Lower leg skin (tissue), 4 donors: ENCODE results near the gene CAMK2D. TPM values are rescaled to one million over a fixed set of nuclear protein-coding genes. Genes with fewer than 3 reads are reported as not detected.

Source experiments
- DNase-seq, 2 donors: peaks; one replicate each; pipeline ENCODE4 v3.0.0-alpha.2; 2019; ENCODE audit warnings: low spot score in 2 of 2
- H3K4me3 ChIP-seq: fragments of 200-600 bp; sonication (generic); 2 replicates; pipeline ENCODE4 v1.5.1; 2017; ENCODE audit warnings: mild to moderate bottlenecking, low read depth; ENCODE audit not compliant: poor library complexity, severe bottlenecking
- POLR2A ChIP-seq, 2 donors: fragments of 450-650 bp; IDR thresholded peaks; one replicate each; pipeline ENCODE4 v1.6.1; 2016 to 2017; ENCODE audit warnings: antibody characterized with exemption in 2 of 2, mild to moderate bottlenecking in 1 of 2, moderate library complexity in 1 of 2
- WGBS, 2 donors: methylation state at CpG; one replicate each; pipeline ENCODE4 v1.1.5; 2018; 5-methylcytosine and 5-hydroxymethylcytosine counted together
- intact Hi-C: fragments of 100-400 bp; cut with DNase I; formaldehyde crosslinking; loops from one replicate; pipeline ENCODE4 v1.15.0; 2023; ENCODE audit warnings: low total_unique reads
- total RNA-seq, 4 donors: library from RNA; depleted of rRNA; stranded (reverse); fragments of >200 nt; gene quantifications; one replicate each; pipeline ENCODE4 v1.1.0, GENCODE V29; 2016
- TF ChIP-seq, protein P1 (sequence below), 3 donors: fragments of 450-650 bp; IDR thresholded peaks; one replicate each; pipeline ENCODE4 v1.5.1; 2016; ENCODE audit warnings: antibody characterized with exemption in 3 of 3, mild to moderate bottlenecking in 3 of 3, moderate library complexity in 2 of 3

CAMK2D gene
- total RNA-seq, 4 donors from 2014 or later = 25.2 to 40.7 (median 32.7) TPM

DNA sequence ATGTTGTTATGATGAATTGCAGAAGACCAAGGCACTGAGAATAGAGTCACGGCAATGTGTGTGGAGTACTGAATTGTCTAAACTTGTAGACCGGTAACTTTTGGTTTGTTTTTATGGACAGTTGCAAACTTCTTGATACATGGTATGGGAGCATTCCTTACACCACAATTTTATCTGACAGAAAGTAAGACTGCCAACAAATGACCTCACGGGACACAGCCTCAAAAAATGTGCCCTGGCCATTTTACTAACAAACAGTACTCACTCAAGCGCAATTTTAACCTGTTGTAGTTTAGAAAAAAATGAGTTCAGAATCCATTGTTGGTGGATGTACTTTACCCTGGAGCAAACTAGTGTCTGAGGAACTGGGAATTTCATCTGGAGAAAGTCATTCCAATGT lies 321.2 kb downstream of the CAMK2D start:
- H3K4me3 ChIP-seq = no peak overlapping the region
- TF ChIP-seq POLR2A (IDR thresholded peaks at IDR 0.05) = no peak
- TF ChIP-seq, protein P1, sequence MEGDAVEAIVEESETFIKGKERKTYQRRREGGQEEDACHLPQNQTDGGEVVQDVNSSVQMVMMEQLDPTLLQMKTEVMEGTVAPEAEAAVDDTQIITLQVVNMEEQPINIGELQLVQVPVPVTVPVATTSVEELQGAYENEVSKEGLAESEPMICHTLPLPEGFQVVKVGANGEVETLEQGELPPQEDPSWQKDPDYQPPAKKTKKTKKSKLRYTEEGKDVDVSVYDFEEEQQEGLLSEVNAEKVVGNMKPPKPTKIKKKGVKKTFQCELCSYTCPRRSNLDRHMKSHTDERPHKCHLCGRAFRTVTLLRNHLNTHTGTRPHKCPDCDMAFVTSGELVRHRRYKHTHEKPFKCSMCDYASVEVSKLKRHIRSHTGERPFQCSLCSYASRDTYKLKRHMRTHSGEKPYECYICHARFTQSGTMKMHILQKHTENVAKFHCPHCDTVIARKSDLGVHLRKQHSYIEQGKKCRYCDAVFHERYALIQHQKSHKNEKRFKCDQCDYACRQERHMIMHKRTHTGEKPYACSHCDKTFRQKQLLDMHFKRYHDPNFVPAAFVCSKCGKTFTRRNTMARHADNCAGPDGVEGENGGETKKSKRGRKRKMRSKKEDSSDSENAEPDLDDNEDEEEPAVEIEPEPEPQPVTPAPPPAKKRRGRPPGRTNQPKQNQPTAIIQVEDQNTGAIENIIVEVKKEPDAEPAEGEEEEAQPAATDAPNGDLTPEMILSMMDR (IDR thresholded peaks at IDR 0.05) = no peak
- 94 to 95% methylated on average over 4 of the region's 4 CpGs for WGBS, 2 donors
- no peak for DNase-seq
- intact Hi-C loops = no loop called here

DNA sequence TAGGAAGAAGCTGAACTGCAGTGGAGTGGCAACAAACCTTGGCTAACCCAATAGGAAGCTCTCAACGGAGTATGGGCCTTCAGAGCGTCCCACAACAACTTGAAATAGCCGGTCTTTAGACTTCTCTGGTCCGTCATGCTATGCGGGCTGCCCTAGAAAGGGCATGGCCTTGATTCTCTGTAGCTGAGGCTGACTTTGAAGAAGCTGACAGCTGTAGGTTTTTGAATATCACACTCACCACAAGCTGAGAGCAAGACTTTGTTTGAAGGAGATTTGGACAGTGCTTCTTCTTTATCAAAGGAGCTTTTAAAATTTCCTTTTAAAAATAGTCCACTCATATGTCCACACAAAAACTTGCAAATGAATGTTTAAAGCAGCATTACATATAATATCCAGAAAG lies 322.9 kb downstream of the CAMK2D start:
- intact Hi-C loops = no loop called here
- DNase-seq = no peak
- WGBS, 2 donors = 92 to 97% methylated on average over 5 of the region's 5 CpGs
- no peak overlapping the region for H3K4me3 ChIP-seq
- TF ChIP-seq POLR2A (IDR thresholded peaks at IDR 0.05) = no peak
- TF ChIP-seq, protein P1 (IDR thresholded peaks at IDR 0.05) = no peak

DNA sequence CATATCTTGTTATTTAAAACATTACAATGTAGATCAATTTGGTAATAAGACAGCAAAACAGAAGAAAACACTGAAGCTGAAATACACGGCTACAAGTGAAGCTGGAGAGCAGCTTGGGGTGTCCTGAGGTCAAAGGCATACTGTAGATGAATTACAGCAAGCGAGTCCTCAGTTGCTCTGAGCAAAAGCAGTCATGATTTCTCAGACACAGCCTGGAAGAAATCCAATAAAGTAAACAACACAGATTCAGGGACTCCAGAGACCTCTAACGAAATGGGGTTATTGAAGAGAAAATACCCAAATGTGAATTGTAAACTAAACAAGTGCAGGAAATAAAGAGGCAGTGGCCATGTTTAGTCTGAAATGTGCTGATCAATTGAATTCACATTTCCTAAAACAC lies 324.4 kb downstream of the CAMK2D start:
- no peak overlapping the region for H3K4me3 ChIP-seq
- TF ChIP-seq, protein P1 (IDR thresholded peaks at IDR 0.05) = no peak
- WGBS, 2 donors = 64 to 67% methylated on average over 3 of the region's 3 CpGs
- DNase-seq = no peak
- intact Hi-C loops = no loop called here

DNA sequence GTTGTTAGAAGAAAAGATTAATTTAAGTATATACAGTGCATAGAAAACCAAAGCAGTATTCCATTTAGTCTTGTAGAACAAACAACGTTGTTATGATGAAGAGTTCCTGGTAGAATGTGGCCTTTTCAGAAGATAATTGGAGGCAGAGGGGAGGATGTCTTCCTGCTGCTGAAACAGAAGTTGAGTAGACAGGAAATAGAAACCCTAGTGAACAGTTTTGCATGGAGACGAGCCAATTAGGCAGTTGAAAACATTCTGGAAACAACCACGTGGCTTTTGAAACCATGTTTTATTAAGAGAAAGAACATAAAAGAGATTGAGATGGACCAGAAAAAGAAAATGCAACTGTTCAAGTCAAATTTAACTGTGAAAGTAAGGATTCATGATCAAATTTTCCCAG lies 325.2 kb downstream of the CAMK2D start:
- TF ChIP-seq POLR2A (IDR thresholded peaks at IDR 0.05) = no peak
- TF ChIP-seq, protein P1 (IDR thresholded peaks at IDR 0.05) = no peak
- intact Hi-C loops = no loop called here
- WGBS, 2 donors = 2 to 3% methylated on average over 3 of the region's 3 CpGs
- peak in 1 of 2 donors; percentile 43 for DNase-seq
- no peak overlapping the region for H3K4me3 ChIP-seq

DNA sequence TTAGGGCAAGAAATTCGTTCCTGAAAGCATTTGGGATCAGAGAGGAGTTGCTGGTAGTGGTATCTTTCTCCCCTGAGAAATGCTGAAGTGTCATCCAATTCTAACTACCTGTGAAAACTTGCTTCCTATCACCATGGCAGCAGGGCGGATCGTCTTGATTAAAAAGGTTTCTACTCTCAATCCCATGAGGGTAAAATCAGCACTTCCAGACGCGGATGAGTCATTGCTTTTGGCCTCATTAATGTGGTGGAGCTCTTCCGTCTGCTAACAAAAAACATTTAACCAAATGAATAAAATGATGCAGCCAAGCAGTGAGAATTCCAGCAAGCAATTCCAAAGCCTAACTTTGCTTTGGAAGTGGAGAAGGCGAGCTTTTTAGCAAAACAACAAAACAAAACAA lies 325.6 kb downstream of the CAMK2D start:
- no peak overlapping the region for H3K4me3 ChIP-seq
- intact Hi-C loops = no loop called here
- WGBS, 2 donors = 5 to 16% methylated on average over 7 of the region's 7 CpGs
- peak; percentile 83 to 85 for DNase-seq
- TF ChIP-seq, protein P1 (IDR thresholded peaks at IDR 0.05) = no peak
- no peak for TF ChIP-seq POLR2A (IDR thresholded peaks at IDR 0.05)

DNA sequence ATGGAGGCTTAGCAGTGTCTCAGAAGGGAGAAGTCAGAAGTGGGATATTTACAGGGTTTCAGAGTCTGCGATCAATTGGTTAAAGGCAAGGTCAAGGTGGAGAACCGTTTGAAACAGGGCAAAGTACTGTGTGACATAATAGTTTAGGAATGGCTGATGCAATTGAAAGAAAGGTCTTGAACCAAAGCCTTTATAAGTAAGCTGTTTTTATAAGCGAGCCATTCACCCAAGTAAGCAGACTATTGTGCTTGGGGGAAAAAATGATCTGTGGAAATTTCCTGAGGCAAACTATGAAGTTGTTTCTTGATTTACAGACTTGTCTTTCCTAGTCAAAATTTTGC lies 327.3 kb downstream of the CAMK2D start:
- TF ChIP-seq, protein P1 (IDR thresholded peaks at IDR 0.05) = no peak
- no peak for TF ChIP-seq POLR2A (IDR thresholded peaks at IDR 0.05)
- intact Hi-C loops = no loop called here
- H3K4me3 ChIP-seq = no peak overlapping the region
- 52 to 57% methylated on average over 3 of the region's 3 CpGs for WGBS, 2 donors
- DNase-seq = no peak
